HG03558 (cell line): Measurements from ENCODE around the gene ARHGEF26.

Source experiments
- ATAC-seq: cut with Tn5 transposase; IDR thresholded peaks from one replicate; pipeline ENCODE4 v1.9.1; 2021; ENCODE audit warnings: moderate number of reproducible peaks; ENCODE audit not compliant: unreplicated experiment; ENCODE audit errors: extremely low read depth

The ARHGEF26 gene

DNA sequence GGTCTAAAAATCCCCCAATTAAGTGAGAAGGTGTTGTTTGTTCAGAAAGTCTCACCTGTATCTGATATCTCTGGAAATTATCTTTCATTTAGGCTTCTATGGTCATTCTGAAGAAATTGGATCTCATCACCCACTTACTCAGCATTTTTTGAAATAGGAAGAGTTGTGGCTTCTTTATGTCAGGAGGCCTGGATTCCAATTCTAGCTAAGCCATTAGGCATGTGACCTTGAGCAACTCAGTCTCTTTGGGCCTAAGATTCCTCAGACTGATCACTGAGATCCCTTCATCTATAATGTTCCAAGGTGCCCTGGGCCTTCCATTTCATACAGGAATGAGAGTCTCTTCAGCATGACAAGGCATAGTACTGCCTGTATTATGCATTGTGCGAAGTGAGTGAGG is 70.3 kb downstream of the ARHGEF26 start:
- ATAC-seq = no peak

DNA sequence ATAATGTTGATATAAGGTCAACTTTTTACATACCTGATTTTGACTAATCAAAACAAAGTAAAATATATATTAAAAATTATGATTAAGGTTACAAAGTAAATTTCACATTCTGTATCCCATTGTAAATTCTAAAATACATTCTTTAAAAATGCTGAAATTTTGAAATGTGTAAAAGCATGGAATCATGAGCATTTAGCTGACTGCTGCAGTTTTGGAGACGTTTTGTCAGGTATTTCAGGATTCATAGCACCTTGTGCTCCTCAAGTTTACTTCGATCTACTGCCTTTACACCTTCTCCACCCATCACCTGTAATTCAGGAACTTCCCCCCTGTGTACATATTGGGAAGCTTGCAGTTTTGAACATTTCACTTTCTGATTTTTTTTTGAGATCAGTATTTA is 71.0 kb downstream of the ARHGEF26 start:
- ATAC-seq = no peak

GRCh38 chr3:154193000-154193615 is 71.9 kb downstream of the ARHGEF26 start:
- ATAC-seq = no peak

- no peak for ATAC-seq
These were observed 73.7 kb downstream of the ARHGEF26 start for GRCh38 chr3:154194877-154195276.

DNA sequence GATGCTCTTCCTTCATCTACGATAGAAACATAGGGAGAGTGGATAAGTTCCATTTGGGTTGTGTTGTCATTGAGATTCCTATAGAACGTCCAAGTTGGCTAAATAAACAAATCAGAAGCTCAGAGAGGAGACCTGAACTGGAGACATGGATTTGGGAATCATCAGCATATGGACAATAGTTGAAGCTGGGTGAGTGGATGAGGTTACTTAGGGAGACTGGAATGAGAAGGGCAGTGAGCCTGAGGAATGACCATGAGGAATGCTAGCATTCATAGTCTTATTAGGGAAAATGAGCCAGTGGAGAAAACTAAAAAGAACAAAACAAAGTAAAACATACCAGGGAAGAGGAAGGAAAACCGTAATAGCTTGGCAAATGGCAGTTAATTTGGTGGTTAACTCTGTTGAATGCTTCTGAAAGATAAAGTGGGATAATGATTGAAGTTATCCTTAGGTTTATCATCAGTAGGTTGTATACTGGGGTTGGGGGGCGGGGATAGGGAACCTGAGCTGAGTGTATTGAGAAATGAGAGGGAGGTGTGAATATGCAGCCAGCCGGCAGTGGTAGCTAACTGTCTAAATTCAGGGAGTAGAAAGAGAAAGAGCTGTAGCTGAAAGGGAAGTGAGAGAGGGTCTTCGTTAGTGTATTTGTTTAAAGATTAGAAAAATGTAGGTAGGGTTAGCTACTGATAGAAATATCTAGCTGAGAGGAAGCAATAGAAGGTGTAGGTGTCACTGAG is 74.6 kb downstream of the ARHGEF26 start:
- no peak for ATAC-seq

- ATAC-seq = no peak
These were observed 76.6 kb downstream of the ARHGEF26 start for GRCh38 chr3:154197751-154198150.

GRCh38 chr3:154209499-154209898 is 88.3 kb downstream of the ARHGEF26 start:
- no peak for ATAC-seq

DNA sequence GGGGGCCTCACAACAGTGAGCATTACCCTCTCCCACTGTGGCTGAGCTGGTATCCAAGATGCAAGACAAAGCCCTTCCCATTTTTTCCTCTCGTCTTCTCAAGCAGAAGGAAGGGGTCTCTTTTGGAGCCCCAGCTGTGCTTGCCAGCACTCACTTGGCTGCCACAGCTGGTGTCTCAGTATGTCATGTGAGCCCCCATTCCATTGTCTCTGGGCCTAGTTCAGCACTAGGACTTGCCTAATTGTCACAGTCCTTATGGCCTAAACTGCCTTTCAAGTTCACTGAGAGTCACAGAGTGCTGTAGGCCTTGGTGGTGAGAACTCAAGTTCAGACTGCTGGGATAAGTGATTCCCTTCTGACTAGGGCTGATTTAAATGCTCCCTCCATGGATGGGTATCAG is 89.8 kb downstream of the ARHGEF26 start:
- no peak for ATAC-seq

GRCh38 chr3:154214306-154214705 is 93.1 kb downstream of the ARHGEF26 start:
- ATAC-seq = no peak

- ATAC-seq = no peak
These were observed 96.5 kb downstream of the ARHGEF26 start for GRCh38 chr3:154217671-154218070.

GRCh38 chr3:154218728-154219127 is 97.5 kb downstream of the ARHGEF26 start:
- ATAC-seq = no peak

DNA sequence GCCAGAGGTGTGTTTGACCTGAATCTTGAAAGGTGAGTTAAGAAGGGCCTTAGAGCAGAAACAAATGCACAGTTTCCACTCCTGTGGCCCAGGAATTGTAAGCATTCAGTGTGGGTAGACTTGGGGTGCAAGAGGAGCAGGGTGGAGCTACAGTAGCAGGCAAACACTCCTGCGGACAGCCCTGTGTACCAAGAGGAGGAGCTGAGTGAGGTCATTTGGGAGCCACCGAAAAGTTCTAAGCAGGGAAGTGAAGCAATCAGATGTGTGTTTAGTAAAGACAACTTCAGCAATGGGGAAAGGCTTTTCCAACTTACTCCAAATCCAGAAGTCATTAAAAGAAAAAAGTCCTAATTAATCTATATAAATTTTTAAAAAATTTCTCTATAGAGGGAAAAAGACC is 99.3 kb downstream of the ARHGEF26 start:
- ATAC-seq = no peak

GRCh38 chr3:154223519-154223918 is 102.3 kb downstream of the ARHGEF26 start:
- no peak for ATAC-seq

DNA sequence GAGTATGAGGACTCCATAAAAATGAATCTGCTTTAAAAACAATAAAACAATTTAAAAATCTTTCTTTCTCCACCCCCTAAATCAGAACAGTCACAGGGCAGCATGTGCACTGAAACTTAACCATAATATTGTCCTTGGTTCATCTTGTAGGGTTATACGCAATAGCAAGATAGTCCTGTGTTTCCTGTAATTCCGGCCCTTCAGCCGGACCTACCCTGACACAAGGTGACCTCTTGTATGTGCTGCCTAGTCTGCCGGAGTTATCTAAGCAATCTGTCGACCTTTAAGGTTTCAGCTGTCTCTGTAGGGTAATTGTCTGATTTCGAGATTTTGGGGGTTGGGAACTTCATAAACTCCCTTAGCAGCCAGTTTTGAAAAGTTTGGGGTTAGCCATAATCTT is 103.2 kb downstream of the ARHGEF26 start:
- no peak for ATAC-seq

GRCh38 chr3:154224866-154225265 is 103.7 kb downstream of the ARHGEF26 start:
- ATAC-seq = no peak

- ATAC-seq = no peak
These were observed 104.3 kb downstream of the ARHGEF26 start for GRCh38 chr3:154225536-154225935.

- no peak for ATAC-seq
These were observed 106.3 kb downstream of the ARHGEF26 start for GRCh38 chr3:154227531-154227930.

- ATAC-seq = no peak
These were observed 107.5 kb downstream of the ARHGEF26 start for GRCh38 chr3:154228561-154229216.

- no peak for ATAC-seq
These were observed 108.0 kb downstream of the ARHGEF26 start for GRCh38 chr3:154229217-154229590.

DNA sequence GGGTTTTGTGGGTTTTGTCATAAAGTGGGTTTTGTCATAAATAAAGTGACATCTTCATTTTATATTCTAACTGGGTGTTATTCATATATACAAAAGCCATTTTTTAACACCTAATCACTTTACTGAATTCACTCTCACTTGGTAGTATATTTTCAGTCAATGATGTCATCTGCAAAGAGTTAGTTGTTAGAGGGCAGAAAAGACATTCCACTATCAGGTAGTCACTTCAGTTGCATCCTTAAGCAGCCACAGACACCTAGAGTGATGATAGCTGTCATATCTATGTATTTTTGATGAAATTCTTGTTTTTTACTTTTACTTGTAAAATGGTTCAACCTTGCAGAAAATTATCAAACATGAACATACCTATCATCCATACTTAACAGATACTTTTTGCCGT is 114.1 kb downstream of the ARHGEF26 start:
- no peak for ATAC-seq

GRCh38 chr3:154236331-154236730 is 115.1 kb downstream of the ARHGEF26 start:
- no peak for ATAC-seq

- no peak for ATAC-seq
These were observed 119.0 kb downstream of the ARHGEF26 start for GRCh38 chr3:154240235-154240634.
